Fibroblast of villous mesenchyme (primary cell): ENCODE data around the gene OSBPL9. TPM values are rescaled to one million over a fixed set of nuclear protein-coding genes. Genes with fewer than 3 reads are reported as not detected.

Experiments used
- DNase-seq: peaks from one replicate; pipeline ENCODE4 v3.0.0-alpha.2; 2010; ENCODE audit warnings: low read depth
- H3K4me3 ChIP-seq: 2 replicates; pipeline ENCODE4 v1.5.1; 2011; ENCODE audit warnings: low read depth, mild to moderate bottlenecking, low read length
- CTCF ChIP-seq: IDR thresholded peaks from 2 replicates; pipeline ENCODE4 v1.5.1; 2012; ENCODE audit warnings: low read depth, mild to moderate bottlenecking, low read length; ENCODE audit not compliant: insufficient read depth
- total RNA-seq: library from RNA; depleted of rRNA; stranded (reverse); fragments of >200 nt; gene quantifications from 2 replicates; pipeline ENCODE4 v1.2.3, GENCODE V29; 2012

Gene OSBPL9
- total RNA-seq, 1 donor, result 103 TPM

GRCh38 chr1:51689075-51689440, 72.2 kb downstream of the OSBPL9 start:
- H3K4me3 ChIP-seq, result no peak overlapping the region
- TF ChIP-seq CTCF, result no peak
- no peak for DNase-seq

- no peak overlapping the region for H3K4me3 ChIP-seq
- no peak for TF ChIP-seq CTCF
- DNase-seq, result no peak
Measured at GRCh38 chr1:51689643-51690042, 72.8 kb downstream of the OSBPL9 start.

GRCh38 chr1:51690285-51690961, 73.5 kb downstream of the OSBPL9 start:
- DNase-seq, result peak; percentile 84
- H3K4me3 ChIP-seq, result no peak overlapping the region
- TF ChIP-seq CTCF, result no peak

GRCh38 chr1:51691920-51692319, 75.0 kb downstream of the OSBPL9 start:
- H3K4me3 ChIP-seq, result no peak overlapping the region
- DNase-seq, result no peak
- TF ChIP-seq CTCF, result no peak

GRCh38 chr1:51693419-51694155, 76.7 kb downstream of the OSBPL9 start:
- no peak overlapping the region for H3K4me3 ChIP-seq
- DNase-seq, result no peak
- TF ChIP-seq CTCF, result no peak

GRCh38 chr1:51697166-51697565, 80.3 kb downstream of the OSBPL9 start:
- DNase-seq, result no peak
- TF ChIP-seq CTCF, result no peak
- H3K4me3 ChIP-seq, result no peak overlapping the region
